ENCODE measurements around the gene CDH20.

CDH20 gene

GRCh38 chr18:61503688-61504087, 170.5 kb downstream of the CDH20 start:
- no peak for DNase-seq (ENCODE audit: extremely low read depth in 1 of 2, low read depth in 1 of 2)

- DNase-seq (ENCODE audit: extremely low read depth in 1 of 2, low read depth in 1 of 2), result no peak
Measured at GRCh38 chr18:61528961-61529360, 195.7 kb downstream of the CDH20 start.

- no peak for DNase-seq (ENCODE audit: extremely low read depth in 1 of 2, low read depth in 1 of 2)
Measured at GRCh38 chr18:61530681-61531080, 197.5 kb downstream of the CDH20 start.

GRCh38 chr18:61531182-61531581, 198.0 kb downstream of the CDH20 start:
- DNase-seq (ENCODE audit: extremely low read depth in 1 of 2, low read depth in 1 of 2), result no peak

GRCh38 chr18:61531891-61532290, 198.7 kb downstream of the CDH20 start:
- DNase-seq (ENCODE audit: extremely low read depth in 1 of 2, low read depth in 1 of 2), result no peak

GRCh38 chr18:61535401-61535800, 202.2 kb downstream of the CDH20 start:
- DNase-seq (ENCODE audit: extremely low read depth in 1 of 2, low read depth in 1 of 2), result no peak

- DNase-seq (ENCODE audit: extremely low read depth in 1 of 2, low read depth in 1 of 2), result no peak
Measured at GRCh38 chr18:61541673-61542072, 208.4 kb downstream of the CDH20 start.

- DNase-seq (ENCODE audit: extremely low read depth in 1 of 2, low read depth in 1 of 2), result no peak
Measured at GRCh38 chr18:61542596-61542995, 209.4 kb downstream of the CDH20 start.

- no peak for DNase-seq (ENCODE audit: extremely low read depth in 1 of 2, low read depth in 1 of 2)
Measured at GRCh38 chr18:61543518-61543917, 210.3 kb downstream of the CDH20 start.

GRCh38 chr18:61544178-61544577, 210.9 kb downstream of the CDH20 start:
- DNase-seq (ENCODE audit: extremely low read depth in 1 of 2, low read depth in 1 of 2), result no peak

- DNase-seq (ENCODE audit: extremely low read depth in 1 of 2, low read depth in 1 of 2), result no peak
Measured at GRCh38 chr18:61545281-61546245, 212.3 kb downstream of the CDH20 start.

- no peak for DNase-seq (ENCODE audit: extremely low read depth in 1 of 2, low read depth in 1 of 2)
Measured at GRCh38 chr18:61546590-61546989, 213.4 kb downstream of the CDH20 start.

GRCh38 chr18:61549416-61549815, 216.2 kb downstream of the CDH20 start:
- no peak for DNase-seq (ENCODE audit: extremely low read depth in 1 of 2, low read depth in 1 of 2)

- DNase-seq (ENCODE audit: extremely low read depth in 1 of 2, low read depth in 1 of 2), result no peak
Measured at GRCh38 chr18:61549889-61550288, 216.7 kb downstream of the CDH20 start.

- DNase-seq (ENCODE audit: extremely low read depth in 1 of 2, low read depth in 1 of 2), result no peak
Measured at GRCh38 chr18:61551586-61551985, 218.4 kb downstream of the CDH20 start.

- no peak for DNase-seq (ENCODE audit: extremely low read depth in 1 of 2, low read depth in 1 of 2)
Measured at GRCh38 chr18:61553045-61553659, 219.9 kb downstream of the CDH20 start.

GRCh38 chr18:61554117-61554776, 221.0 kb downstream of the CDH20 start:
- no peak for DNase-seq (ENCODE audit: extremely low read depth in 1 of 2, low read depth in 1 of 2)

- DNase-seq (ENCODE audit: extremely low read depth in 1 of 2, low read depth in 1 of 2), result no peak
Measured at GRCh38 chr18:61554946-61555361, 221.7 kb downstream of the CDH20 start.

- DNase-seq (ENCODE audit: extremely low read depth in 1 of 2, low read depth in 1 of 2), result no peak
Measured at GRCh38 chr18:61556316-61556715, 223.1 kb downstream of the CDH20 start.

GRCh38 chr18:61556862-61557261, 223.6 kb downstream of the CDH20 start:
- DNase-seq (ENCODE audit: extremely low read depth in 1 of 2, low read depth in 1 of 2), result no peak

GRCh38 chr18:61569176-61569892, 236.1 kb downstream of the CDH20 start:
- no peak for DNase-seq (ENCODE audit: extremely low read depth in 1 of 2, low read depth in 1 of 2)
